ENCODE data around the gene MCTP1. TPM values are rescaled to one million over a fixed set of nuclear protein-coding genes. Genes with fewer than 3 reads are reported as not detected.

MCTP1 gene
- total RNA-seq, 1 experiment from 2014 or later: 7.5 TPM

DNA sequence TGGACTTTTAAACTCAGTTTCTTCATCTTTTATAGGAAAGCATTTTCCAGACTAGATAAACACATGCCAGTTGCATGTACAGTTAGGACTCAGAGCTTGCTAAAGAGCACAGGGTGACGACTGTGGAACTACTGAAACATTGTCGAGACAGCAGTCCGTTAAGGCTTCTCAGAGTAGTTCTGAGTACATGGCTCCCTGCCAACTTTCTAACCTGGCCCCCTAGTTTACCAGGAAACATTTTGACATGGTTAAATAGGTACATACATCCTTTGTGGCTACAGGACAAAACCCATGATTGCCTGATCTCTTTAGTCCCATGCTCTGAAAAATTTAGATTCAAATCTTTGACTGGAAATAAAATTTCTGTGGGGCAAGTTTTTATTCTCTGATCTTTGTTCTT is 536.7 kb downstream of the MCTP1 start:
- intact Hi-C loops (cut with micrococcal nuclease): no loop called here
- TF ChIP-seq, protein P1, sequence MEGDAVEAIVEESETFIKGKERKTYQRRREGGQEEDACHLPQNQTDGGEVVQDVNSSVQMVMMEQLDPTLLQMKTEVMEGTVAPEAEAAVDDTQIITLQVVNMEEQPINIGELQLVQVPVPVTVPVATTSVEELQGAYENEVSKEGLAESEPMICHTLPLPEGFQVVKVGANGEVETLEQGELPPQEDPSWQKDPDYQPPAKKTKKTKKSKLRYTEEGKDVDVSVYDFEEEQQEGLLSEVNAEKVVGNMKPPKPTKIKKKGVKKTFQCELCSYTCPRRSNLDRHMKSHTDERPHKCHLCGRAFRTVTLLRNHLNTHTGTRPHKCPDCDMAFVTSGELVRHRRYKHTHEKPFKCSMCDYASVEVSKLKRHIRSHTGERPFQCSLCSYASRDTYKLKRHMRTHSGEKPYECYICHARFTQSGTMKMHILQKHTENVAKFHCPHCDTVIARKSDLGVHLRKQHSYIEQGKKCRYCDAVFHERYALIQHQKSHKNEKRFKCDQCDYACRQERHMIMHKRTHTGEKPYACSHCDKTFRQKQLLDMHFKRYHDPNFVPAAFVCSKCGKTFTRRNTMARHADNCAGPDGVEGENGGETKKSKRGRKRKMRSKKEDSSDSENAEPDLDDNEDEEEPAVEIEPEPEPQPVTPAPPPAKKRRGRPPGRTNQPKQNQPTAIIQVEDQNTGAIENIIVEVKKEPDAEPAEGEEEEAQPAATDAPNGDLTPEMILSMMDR (conservative IDR thresholded peaks at IDR 0.05; ENCODE audit: low read depth, low read length): no peak
- TF ChIP-seq EZH2phosphoT487 (IDR thresholded peaks at IDR 0.05; ENCODE audit: borderline replicate concordance, low read length) (no peak), EZH2 (IDR thresholded peaks at IDR 0.05; ENCODE audit: low read length, unreplicated experiment) (no peak)
- Histone ChIP-seq H3K27ac (ENCODE audit: low read length) (no peak overlapping the region), H3K9me2 (replicated peaks; ENCODE audit: low read length) (no peaks in the 10 kb centered on the region), H3F3A (ENCODE audit: low read length, unreplicated experiment) (no peaks in the 10 kb centered on the region), H2AFZ (ENCODE audit: low read length) (no peak overlapping the region), H3K36me3 (ENCODE audit: low read depth, low read length) (no peaks in the 10 kb centered on the region), H3K27me3 (ENCODE audit: low read length) (no peaks in the 10 kb centered on the region), H3K79me2 (ENCODE audit: low read length) (no peaks in the 10 kb centered on the region), H3K4me3 (ENCODE audit: low read length) (no peak overlapping the region), H4K20me1 (ENCODE audit: low read length) (no peaks in the 10 kb centered on the region), H3K4me2 (ENCODE audit: low read length) (no peak overlapping the region), H3K9ac (ENCODE audit: low read length) (no peak overlapping the region), H3K4me1 (ENCODE audit: insufficient read depth, low read length) (peaks cover 12% of the 10 kb centered on the region), H3K9me3 (ENCODE audit: low read length) (no peaks in the 10 kb centered on the region)
- no TSS peak for BruUV-seq (replicated peaks)
- ATAC-seq (no peak), DNase-seq (no peak)
- ChIA-PET CTCF (no interaction called here), POLR2A (ENCODE audit: unreplicated experiment) (no interaction called here)

DNA sequence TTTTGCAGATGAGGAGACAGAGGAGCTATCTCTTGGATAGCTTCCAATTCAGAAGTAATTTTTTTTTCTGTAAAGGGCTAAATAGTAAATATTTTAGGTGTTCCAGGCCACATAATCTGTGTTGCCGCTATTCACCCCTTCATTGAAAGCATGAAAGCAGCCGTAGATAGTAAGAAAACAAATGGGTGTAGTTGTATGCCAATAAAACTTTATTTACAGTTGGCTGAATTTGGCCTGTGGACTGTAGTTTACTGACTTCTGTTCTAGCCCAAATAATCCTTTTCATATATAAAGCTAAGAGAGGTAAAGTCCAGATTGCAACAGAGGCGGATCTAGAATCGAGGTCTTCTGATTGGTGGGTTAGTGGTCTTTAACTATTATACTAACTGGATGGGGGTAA is 537.5 kb downstream of the MCTP1 start:
- no TSS peak for BruUV-seq (replicated peaks)
- Histone ChIP-seq H2AFZ (ENCODE audit: low read length) (no peak overlapping the region), H3K9ac (ENCODE audit: low read length) (no peak overlapping the region), H3K9me2 (replicated peaks; ENCODE audit: low read length) (no peaks in the 10 kb centered on the region), H3K4me2 (ENCODE audit: low read length) (no peak overlapping the region), H3K36me3 (ENCODE audit: low read depth, low read length) (no peaks in the 10 kb centered on the region), H3K4me3 (ENCODE audit: low read length) (no peak overlapping the region), H3F3A (ENCODE audit: low read length, unreplicated experiment) (no peaks in the 10 kb centered on the region), H3K27ac (ENCODE audit: low read length) (no peak overlapping the region), H3K79me2 (ENCODE audit: low read length) (no peaks in the 10 kb centered on the region), H3K4me1 (ENCODE audit: insufficient read depth, low read length) (peaks cover 12% of the 10 kb centered on the region), H3K9me3 (ENCODE audit: low read length) (no peaks in the 10 kb centered on the region), H4K20me1 (ENCODE audit: low read length) (no peaks in the 10 kb centered on the region), H3K27me3 (ENCODE audit: low read length) (no peaks in the 10 kb centered on the region)
- POLR2A ChIA-PET (ENCODE audit: unreplicated experiment): no interaction called here
- no peak for DNase-seq
- CTCF ChIA-PET: no interaction called here
- no peak for TF ChIP-seq EZH2phosphoT487 (IDR thresholded peaks at IDR 0.05; ENCODE audit: borderline replicate concordance, low read length)
- no peak for TF ChIP-seq EZH2 (IDR thresholded peaks at IDR 0.05; ENCODE audit: low read length, unreplicated experiment)
- TF ChIP-seq, protein P1 (conservative IDR thresholded peaks at IDR 0.05; ENCODE audit: low read depth, low read length): no peak
- intact Hi-C loops (cut with micrococcal nuclease): no loop called here
- no peak for ATAC-seq

DNA sequence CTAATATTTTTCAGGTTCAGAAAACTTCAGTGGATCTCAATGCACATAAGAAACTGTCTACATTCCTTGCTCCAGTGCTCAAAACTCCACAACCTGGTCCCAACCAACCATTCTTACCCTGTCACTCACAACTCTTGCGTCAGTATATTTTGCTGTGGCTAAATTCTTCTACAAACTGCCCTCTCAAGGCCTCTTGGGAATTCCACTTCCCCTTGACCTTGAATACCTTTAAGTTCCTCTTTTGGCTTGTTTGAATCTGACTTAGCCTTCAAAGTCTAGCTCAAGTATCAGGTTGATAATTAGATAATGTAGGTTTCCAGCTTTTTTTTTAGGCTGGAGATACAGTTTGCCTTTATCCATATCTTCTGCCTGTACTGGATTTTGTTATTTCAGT is 538.2 kb downstream of the MCTP1 start:
- no peaks in the 10 kb centered on the region for H3K79me2 ChIP-seq (ENCODE audit: low read length)
- H3K9me3 ChIP-seq (ENCODE audit: low read length): no peaks in the 10 kb centered on the region
- DNase-seq (no peak), ATAC-seq (no peak)
- no peaks in the 10 kb centered on the region for H4K20me1 ChIP-seq (ENCODE audit: low read length)
- no peaks in the 10 kb centered on the region for H3F3A ChIP-seq (ENCODE audit: low read length, unreplicated experiment)
- TF ChIP-seq EZH2 (IDR thresholded peaks at IDR 0.05; ENCODE audit: low read length, unreplicated experiment): no peak
- TF ChIP-seq, protein P1 (conservative IDR thresholded peaks at IDR 0.05; ENCODE audit: low read depth, low read length): no peak
- H3K9ac ChIP-seq (ENCODE audit: low read length): no peak overlapping the region
- intact Hi-C loops (cut with micrococcal nuclease): no loop called here
- no peak overlapping the region for H3K27ac ChIP-seq (ENCODE audit: low read length)
- H3K36me3 ChIP-seq (ENCODE audit: low read depth, low read length): no peaks in the 10 kb centered on the region
- CTCF ChIA-PET: no interaction called here
- POLR2A ChIA-PET (ENCODE audit: unreplicated experiment): no interaction called here
- no peak overlapping the region for H3K4me2 ChIP-seq (ENCODE audit: low read length)
- peaks cover 12% of the 10 kb centered on the region for H3K4me1 ChIP-seq (ENCODE audit: insufficient read depth, low read length)
- BruUV-seq (replicated peaks): no TSS peak
- H3K4me3 ChIP-seq (ENCODE audit: low read length): no peak overlapping the region
- H2AFZ ChIP-seq (ENCODE audit: low read length): no peak overlapping the region
- H3K9me2 ChIP-seq (replicated peaks; ENCODE audit: low read length): no peaks in the 10 kb centered on the region
- no peaks in the 10 kb centered on the region for H3K27me3 ChIP-seq (ENCODE audit: low read length)
